ENCODE results near the gene FAAP20.

The FAAP20 gene

DNA sequence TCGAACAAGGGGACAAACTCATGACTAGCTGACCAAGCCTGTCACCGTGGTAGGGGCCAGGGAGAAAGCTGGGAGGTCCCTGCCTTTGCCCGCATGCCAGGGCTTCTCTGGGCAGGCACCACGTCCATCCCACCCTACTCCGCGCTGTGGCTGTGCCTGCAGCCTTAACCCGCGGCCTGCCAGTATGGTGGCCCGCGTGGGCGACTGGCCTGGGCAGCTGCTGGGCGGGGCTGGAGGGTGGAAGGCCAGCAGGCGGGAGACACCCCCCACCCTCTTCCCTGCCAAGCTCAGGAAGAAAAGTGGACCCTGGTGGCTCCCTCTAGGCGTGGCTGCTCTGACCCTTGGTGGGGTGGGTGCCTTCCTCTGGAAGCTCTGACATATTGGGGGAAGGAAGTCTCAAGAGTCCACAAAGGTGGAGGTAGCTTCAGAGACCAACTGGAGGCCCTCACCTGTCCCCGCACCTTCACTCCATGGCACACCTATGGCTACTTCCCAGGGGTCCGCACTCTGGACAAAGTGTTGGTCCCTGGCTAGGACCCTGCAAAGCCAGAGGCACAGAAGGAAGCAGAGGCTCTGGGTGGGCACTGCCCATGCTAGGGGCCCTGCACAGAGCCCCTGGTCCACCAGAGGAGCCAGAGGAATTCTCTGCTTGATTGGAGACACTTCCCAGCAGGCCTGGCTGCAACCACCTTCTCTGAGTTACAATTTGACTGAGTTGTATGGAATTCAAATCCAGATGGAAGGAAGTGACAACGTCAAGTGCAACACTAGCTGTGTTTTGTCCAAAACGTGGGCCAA is 30.3 kb upstream of the FAAP20 start:
- no peak for DNase-seq (ENCODE audit: insufficient read length, low spot score)
- TF ChIP-seq POU2F2 (IDR thresholded peaks at IDR 0.05; ENCODE audit: low read depth, low read length) (no peak), POLR2AphosphoS5 (IDR thresholded peaks at IDR 0.05; ENCODE audit: low read depth, low read length) (no peak), POLR2A (IDR thresholded peaks at IDR 0.05; ENCODE audit: low read depth, low read length) (no peak)
- no peak for FAIRE-seq

GRCh38 chr1:2224170-2224584 is 29.6 kb upstream of the FAAP20 start:
- DNase-seq (ENCODE audit: insufficient read length, low spot score) (no peak), FAIRE-seq (no peak)
- TF ChIP-seq PAX5 (IDR thresholded peaks at IDR 0.05; ENCODE audit: insufficient read depth, low read length, severe bottlenecking): no peak
- TF ChIP-seq POU2F2 (IDR thresholded peaks at IDR 0.05; ENCODE audit: low read depth, low read length): no peak
- no peak for TF ChIP-seq POLR2A (IDR thresholded peaks at IDR 0.05; ENCODE audit: low read depth, low read length)
- no peak for TF ChIP-seq POLR2AphosphoS5 (IDR thresholded peaks at IDR 0.05; ENCODE audit: low read depth, low read length)
- no peak for TF ChIP-seq SPI1 (IDR thresholded peaks at IDR 0.05; ENCODE audit: low read depth, low read length)

- DNase-seq (ENCODE audit: insufficient read length, low spot score): no peak
- TF ChIP-seq POLR2AphosphoS5 (IDR thresholded peaks at IDR 0.05; ENCODE audit: low read depth, low read length) (no peak), SPI1 (IDR thresholded peaks at IDR 0.05; ENCODE audit: low read depth, low read length) (no peak), POLR2A (IDR thresholded peaks at IDR 0.05; ENCODE audit: low read depth, low read length) (no peak), POU2F2 (IDR thresholded peaks at IDR 0.05; ENCODE audit: low read depth, low read length) (no peak), TAF1 (IDR thresholded peaks at IDR 0.05; ENCODE audit: low read depth, low read length) (no peak), PAX5 (IDR thresholded peaks at IDR 0.05; ENCODE audit: insufficient read depth, low read length, severe bottlenecking) (no peak)
- no peak for FAIRE-seq
These were observed 26.7 kb upstream of the FAAP20 start for GRCh38 chr1:2221271-2221670.

DNA sequence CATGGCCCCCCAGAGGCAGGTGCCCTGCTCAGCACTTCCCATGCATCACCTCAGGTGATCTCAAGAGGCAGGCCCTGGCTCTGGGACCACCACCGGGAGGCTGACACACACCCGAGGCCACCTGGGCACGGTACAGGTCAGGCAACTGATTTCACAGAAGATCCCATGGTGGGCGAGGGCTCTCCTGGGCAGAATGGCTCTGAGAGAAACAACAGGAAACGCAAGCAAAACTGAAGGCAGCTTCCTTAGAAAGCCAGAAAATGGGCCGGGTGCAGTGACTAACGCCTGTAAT is 22.1 kb upstream of the FAAP20 start:
- no peak for FAIRE-seq
- TF ChIP-seq TAF1 (IDR thresholded peaks at IDR 0.05; ENCODE audit: low read depth, low read length): no peak
- no peak for TF ChIP-seq POLR2A (IDR thresholded peaks at IDR 0.05; ENCODE audit: low read depth, low read length)
- TF ChIP-seq SPI1 (IDR thresholded peaks at IDR 0.05; ENCODE audit: low read depth, low read length): no peak
- no peak for TF ChIP-seq POLR2AphosphoS5 (IDR thresholded peaks at IDR 0.05; ENCODE audit: low read depth, low read length)
- no peak for TF ChIP-seq PAX5 (IDR thresholded peaks at IDR 0.05; ENCODE audit: insufficient read depth, low read length, severe bottlenecking)
- no peak for DNase-seq (ENCODE audit: insufficient read length, low spot score)

GRCh38 chr1:2215909-2216766 is 21.6 kb upstream of the FAAP20 start:
- no peak for DNase-seq (ENCODE audit: insufficient read length, low spot score)
- no peak for FAIRE-seq
- TF ChIP-seq POLR2A (IDR thresholded peaks at IDR 0.05; ENCODE audit: low read depth, low read length) (no peak), POU2F2 (IDR thresholded peaks at IDR 0.05; ENCODE audit: low read depth, low read length) (no peak), SPI1 (IDR thresholded peaks at IDR 0.05; ENCODE audit: low read depth, low read length) (no peak), PAX5 (IDR thresholded peaks at IDR 0.05; ENCODE audit: insufficient read depth, low read length, severe bottlenecking) (no peak), TAF1 (IDR thresholded peaks at IDR 0.05; ENCODE audit: low read depth, low read length) (no peak), POLR2AphosphoS5 (IDR thresholded peaks at IDR 0.05; ENCODE audit: low read depth, low read length) (no peak)

GRCh38 chr1:2215329-2215728 is 20.8 kb upstream of the FAAP20 start:
- DNase-seq (ENCODE audit: insufficient read length, low spot score) (no peak), FAIRE-seq (no peak)
- TF ChIP-seq PAX5 (IDR thresholded peaks at IDR 0.05; ENCODE audit: insufficient read depth, low read length, severe bottlenecking): no peak
- no peak for TF ChIP-seq POLR2AphosphoS5 (IDR thresholded peaks at IDR 0.05; ENCODE audit: low read depth, low read length)
- no peak for TF ChIP-seq TAF1 (IDR thresholded peaks at IDR 0.05; ENCODE audit: low read depth, low read length)
- TF ChIP-seq POU2F2 (IDR thresholded peaks at IDR 0.05; ENCODE audit: low read depth, low read length): no peak
- no peak for TF ChIP-seq SPI1 (IDR thresholded peaks at IDR 0.05; ENCODE audit: low read depth, low read length)
- no peak for TF ChIP-seq POLR2A (IDR thresholded peaks at IDR 0.05; ENCODE audit: low read depth, low read length)

- DNase-seq (ENCODE audit: insufficient read length, low spot score) (no peak), FAIRE-seq (no peak)
- TF ChIP-seq PAX5 (IDR thresholded peaks at IDR 0.05; ENCODE audit: insufficient read depth, low read length, severe bottlenecking): no peak
- no peak for TF ChIP-seq POU2F2 (IDR thresholded peaks at IDR 0.05; ENCODE audit: low read depth, low read length)
- TF ChIP-seq POLR2A (IDR thresholded peaks at IDR 0.05; ENCODE audit: low read depth, low read length): no peak
These were observed 20.1 kb upstream of the FAAP20 start for GRCh38 chr1:2214541-2215241.

DNA sequence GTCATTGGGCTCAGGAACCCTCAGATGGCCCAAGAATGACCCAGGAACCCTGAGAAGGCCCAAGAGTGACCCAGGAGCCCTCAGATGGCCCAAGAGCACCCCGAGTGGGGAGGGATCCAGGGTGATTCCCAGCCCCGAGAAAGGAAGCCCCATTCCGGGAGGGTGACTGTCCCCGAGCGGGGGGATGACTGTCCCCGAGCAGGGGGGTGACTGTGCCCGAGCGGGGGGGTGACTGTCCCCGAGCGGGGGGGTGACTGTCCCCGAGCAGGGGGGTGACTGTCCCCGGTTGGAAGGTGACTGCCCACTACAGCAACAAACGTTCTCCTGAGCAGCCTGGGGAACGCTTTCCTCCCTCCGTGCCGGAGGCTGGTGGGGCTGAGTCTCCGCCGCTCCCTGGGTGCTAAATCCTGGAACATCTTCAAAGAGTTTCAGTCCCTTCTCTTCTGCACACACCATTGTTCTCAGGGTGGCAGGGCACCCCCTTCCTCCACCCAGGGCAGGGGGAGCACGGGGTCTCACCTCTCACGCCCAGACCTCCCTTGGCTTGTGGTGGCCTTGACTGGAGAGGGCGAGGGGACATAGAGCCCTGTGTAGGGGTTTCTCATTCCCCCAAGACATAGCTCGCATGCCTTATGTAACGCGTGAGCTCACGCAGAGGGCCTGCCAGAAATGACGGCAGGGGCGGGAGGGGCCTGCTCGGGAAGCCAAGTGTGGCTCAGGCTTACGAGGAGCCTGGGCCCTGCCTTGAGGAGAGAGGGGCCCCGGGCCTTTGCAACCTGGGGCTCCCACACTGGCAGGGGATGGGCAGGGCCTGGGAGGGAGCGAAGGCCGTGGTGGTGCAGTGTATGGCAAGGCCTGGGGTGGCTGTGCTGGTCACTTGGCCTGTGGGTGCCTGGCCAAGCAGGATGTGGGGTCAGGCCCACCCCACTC is 19.3 kb upstream of the FAAP20 start:
- TF ChIP-seq POLR2A (IDR thresholded peaks at IDR 0.05; ENCODE audit: low read depth, low read length) (no peak), SPI1 (IDR thresholded peaks at IDR 0.05; ENCODE audit: low read depth, low read length) (no peak), TAF1 (IDR thresholded peaks at IDR 0.05; ENCODE audit: low read depth, low read length) (no peak), PAX5 (IDR thresholded peaks at IDR 0.05; ENCODE audit: insufficient read depth, low read length, severe bottlenecking) (no peak), POLR2AphosphoS5 (IDR thresholded peaks at IDR 0.05; ENCODE audit: low read depth, low read length) (no peak)
- no peak for DNase-seq (ENCODE audit: insufficient read length, low spot score)
- no peak for FAIRE-seq

All from GM12891 (cell line).